Retinal pigment epithelial cell (primary cell): ENCODE results near the gene CLSTN3.

Experiments
- DNase-seq: peaks from one replicate; pipeline ENCODE4 v3.0.0-alpha.2; 2010; ENCODE audit warnings: low read depth
- H3K4me3 ChIP-seq: 2 replicates; pipeline ENCODE4 v1.5.1; 2011; ENCODE audit warnings: mild to moderate bottlenecking, low read length, control low read depth, moderate library complexity
- TF ChIP-seq, protein P1 (sequence below): conservative IDR thresholded peaks from 2 replicates; pipeline ENCODE4 v1.5.1; 2011; ENCODE audit warnings: low read depth, low read length, control low read depth, inconsistent platforms

The CLSTN3 gene

DNA sequence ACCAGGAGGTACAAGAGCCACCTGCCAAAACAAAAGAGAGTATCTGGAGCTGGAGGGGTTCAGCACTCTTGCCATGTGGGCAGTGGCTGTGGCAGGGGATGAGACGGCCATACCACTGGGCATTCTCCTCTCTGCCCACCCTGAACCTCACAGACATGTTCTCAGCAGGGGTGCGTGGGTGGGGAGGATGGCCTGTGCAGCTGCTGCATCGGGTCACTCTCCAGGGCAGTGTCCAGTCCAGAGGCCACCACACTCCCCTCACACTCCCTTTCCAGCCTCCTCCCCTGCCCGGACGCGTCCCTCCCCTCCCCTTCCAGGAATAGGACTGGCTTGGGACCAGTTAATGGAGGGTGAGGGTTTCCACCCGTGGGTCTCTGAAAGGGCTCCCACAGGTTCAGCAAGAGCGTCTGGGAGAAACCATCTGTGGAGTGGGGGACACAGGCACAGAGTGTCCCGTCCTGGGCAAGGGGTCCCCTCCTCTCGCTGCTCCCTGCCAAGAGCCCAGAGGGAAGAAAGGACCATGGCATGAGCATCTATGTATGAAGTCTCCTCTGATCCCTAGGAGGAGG lies 38.4 kb upstream of the CLSTN3 start:
- no peak for DNase-seq
- TF ChIP-seq, protein P1, sequence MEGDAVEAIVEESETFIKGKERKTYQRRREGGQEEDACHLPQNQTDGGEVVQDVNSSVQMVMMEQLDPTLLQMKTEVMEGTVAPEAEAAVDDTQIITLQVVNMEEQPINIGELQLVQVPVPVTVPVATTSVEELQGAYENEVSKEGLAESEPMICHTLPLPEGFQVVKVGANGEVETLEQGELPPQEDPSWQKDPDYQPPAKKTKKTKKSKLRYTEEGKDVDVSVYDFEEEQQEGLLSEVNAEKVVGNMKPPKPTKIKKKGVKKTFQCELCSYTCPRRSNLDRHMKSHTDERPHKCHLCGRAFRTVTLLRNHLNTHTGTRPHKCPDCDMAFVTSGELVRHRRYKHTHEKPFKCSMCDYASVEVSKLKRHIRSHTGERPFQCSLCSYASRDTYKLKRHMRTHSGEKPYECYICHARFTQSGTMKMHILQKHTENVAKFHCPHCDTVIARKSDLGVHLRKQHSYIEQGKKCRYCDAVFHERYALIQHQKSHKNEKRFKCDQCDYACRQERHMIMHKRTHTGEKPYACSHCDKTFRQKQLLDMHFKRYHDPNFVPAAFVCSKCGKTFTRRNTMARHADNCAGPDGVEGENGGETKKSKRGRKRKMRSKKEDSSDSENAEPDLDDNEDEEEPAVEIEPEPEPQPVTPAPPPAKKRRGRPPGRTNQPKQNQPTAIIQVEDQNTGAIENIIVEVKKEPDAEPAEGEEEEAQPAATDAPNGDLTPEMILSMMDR: no peak
- peak overlapping the region; percentile 46 for H3K4me3 ChIP-seq

DNA sequence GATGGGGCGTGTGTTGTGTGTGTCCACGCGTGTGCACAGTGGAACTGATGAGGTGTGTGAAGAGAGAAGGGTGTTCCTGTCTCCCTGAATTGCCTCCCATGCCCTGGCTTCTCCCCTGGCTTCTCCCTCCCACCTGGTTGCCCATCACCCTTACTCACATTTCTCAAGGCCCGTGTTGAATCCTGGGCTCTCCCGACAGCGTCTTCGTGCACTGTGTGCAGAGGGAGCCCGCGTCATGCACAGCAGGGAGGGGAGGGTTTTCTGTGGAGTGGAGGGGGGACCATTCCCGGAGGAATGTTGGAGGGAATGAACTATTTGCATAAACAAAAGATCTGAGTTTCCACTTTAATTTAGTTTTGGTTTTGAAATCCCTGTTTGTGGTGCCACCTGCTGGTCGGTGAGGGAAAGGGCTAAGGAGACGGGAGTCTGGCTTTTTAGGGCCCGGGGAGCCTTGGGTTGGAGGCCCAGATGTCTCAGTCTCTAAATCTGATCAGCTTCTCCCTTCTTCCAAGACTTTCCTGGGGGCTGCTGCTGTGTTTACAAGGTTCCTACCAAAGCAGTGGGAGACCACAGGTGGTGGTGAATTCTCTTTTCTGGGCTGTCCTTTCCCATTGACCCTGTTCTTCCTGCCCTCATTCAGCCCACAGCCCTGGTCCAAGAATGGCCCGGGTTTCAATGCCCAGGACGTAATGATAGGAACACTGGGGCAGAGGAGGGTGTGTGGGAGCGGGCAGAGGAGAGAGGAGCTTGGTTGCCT lies 37.8 kb upstream of the CLSTN3 start, which contains the start of gene C1R:
TSS of gene C1R (minus strand) at position 217 of the 757 bp plus-strand sequence. CDS start at position 160, 57 bp downstream.
- no peak for DNase-seq
- TF ChIP-seq, protein P1: peak; percentile 92
- peak within 1 kb of the TSS; percentile 46 for H3K4me3 ChIP-seq

DNA sequence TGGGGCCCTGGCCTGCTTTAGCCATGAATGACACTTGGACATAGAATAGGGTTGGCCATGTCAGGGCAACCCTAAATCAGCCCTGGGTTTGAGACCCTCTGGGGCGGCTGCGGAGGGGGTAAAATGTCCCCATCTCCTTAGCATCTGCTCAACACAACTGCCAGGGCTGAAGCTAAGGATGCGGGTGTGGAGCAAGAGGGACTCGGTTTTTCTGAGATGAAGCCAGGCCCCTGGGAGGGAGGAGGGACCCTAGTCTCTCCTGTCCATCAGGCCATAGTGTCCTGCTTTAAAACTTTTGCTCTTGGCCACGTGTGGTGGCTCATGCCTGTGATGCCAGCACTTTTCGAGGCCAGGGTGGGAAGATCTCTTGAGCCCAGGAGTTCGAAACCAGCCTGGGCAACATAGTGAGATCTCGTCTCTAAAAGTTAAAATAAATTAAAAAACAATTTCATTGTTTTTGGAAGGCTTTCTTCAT lies 37.1 kb upstream of the CLSTN3 start:
- TF ChIP-seq, protein P1: no peak
- H3K4me3 ChIP-seq: no peak overlapping the region
- DNase-seq: no peak

DNA sequence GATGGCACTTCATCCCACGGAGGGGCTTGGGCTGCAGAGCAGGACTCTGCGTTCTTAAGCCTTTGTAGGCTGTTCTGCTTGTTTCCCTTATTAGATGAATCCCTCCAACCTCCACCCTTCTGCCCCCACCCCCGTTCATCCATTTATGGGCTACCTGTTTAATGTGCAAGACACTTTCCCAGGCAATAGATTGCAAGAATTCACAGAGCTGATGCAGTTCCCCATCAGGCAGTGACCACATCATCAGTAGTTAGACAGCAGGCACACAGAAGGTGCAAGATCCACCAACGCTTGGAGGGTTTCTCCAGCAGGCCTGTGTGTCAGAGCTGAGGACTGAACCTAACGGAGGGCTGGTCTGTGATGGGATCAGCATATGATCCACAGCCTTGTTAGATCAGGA lies 36.7 kb upstream of the CLSTN3 start:
- H3K4me3 ChIP-seq: no peak overlapping the region
- no peak for DNase-seq
- TF ChIP-seq, protein P1: no peak

DNA sequence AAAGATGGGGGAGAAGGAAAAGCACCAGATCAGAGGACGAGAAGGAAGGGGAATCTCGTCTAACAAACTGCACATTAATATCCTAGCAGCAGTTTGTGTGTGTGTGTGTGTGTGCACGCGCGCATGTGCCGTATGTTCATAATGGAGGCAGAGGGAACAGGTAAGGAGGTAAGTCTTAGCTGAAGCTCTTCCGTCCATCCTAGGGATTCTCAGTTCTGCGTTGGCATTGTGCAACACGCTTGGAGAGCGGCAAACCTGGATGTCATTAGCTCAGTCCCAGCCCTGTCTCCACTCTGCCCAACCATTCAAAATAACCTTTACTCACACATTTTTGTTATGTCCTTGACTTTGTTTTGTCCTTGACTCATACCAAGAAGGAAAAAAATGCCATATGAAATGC lies 36.3 kb upstream of the CLSTN3 start:
- TF ChIP-seq, protein P1: no peak
- H3K4me3 ChIP-seq: no peak overlapping the region
- DNase-seq: no peak

DNA sequence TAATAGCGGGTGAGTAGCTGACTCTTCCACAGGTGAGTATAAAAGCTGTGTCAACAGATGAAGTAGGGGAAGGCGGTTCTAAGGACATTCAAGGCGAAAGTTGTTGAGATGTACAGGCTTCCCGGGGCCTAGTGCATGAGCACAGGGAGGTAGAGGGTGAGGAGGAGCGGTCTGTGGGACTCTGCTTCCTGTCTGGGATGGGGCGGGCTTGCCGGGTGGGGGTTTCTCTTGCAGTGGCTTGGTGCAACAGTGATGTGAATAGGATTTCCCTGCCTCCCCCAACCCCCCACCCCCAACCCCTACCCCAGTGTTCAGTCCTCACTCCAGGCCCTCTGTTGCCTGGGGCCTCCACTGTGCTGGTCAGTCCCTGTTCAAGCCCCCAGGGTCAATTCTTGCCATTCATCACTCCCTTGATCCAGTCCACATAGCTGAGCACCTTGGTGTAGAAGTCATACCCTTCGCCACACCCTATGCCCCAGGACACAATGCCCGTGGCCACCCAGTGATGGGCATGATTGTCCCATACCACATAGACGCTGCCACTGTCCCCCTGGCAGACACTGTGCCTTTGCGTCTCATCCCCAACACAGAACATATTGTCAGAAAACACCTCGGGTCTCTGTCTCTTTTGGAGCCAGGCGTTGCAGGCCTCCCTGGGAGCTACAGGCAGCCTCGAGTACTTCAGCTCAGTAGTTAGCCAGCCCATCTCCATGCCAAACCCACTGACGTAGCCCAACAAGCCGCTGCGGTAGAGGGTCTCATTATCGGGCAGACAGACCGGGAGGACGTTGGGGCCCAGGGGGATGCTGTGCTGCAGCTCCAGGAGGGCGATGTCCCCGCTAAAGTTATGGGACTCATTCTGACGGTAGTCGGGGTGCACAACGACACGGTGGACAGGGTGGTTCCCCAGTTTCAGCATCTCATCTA lies 33.9 kb upstream of the CLSTN3 start:
- no peak for DNase-seq
- H3K4me3 ChIP-seq: no peak overlapping the region
- TF ChIP-seq, protein P1: no peak
